GM21390 (cell line): ENCODE data around the gene SYT12.

Experiments used
- ATAC-seq: cut with Tn5 transposase; IDR thresholded peaks from one replicate; pipeline ENCODE4 v1.9.1; 2021; ENCODE audit not compliant: unreplicated experiment

The SYT12 gene

DNA sequence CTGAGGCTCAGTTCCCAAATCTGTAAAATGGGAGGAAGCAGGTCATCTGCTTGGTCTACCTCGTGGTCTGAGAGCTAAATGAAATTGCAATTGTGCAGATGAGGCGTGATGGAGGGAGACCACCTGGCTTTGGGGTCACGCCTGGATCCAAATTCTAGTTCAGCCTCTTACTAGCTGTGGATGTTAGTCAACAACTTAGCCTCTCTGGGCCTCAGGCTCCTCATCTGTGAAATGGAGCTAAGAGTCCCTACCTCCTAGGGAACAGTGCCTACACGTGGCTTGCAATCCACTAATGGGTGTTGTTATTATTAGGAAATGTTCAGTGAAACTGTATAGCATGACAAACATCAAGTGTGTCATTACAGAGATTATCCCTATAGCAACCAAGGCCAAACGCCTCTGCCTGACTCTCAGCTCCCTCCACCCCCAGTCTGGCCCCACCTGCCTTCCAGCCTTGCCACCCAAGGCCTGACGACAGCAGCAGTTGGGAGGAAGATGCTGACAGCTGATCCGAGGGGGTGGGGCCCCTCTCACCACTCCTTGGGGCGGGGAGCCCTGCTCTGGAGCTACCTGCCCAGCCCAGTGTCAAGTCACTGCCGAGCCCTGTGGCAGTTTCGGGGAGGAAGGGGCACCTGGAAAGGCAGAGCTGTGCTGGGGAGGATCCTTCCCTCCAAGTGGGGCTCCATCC is 32.0 kb downstream of the SYT12 start:
- ATAC-seq, result no peak

DNA sequence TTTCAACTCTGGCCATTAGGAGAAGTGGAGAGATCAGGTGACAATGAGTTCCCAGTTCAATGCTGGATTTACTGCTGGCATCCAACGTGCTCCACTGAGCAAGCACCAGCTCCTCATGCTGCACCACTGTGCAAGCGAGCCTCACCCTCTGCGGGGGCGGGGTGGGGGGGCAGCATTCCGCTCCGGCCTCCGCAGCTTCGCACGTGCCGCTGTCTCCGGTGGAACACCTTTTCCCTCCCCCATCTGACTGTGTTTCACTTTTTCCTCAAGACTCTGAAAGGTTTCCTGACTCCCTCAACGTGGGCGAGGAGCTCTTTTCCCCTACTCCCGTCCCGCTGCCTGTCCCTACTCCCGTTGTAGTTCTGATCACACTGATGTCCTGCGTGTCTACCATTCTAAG is 32.9 kb downstream of the SYT12 start:
- ATAC-seq, result no peak

DNA sequence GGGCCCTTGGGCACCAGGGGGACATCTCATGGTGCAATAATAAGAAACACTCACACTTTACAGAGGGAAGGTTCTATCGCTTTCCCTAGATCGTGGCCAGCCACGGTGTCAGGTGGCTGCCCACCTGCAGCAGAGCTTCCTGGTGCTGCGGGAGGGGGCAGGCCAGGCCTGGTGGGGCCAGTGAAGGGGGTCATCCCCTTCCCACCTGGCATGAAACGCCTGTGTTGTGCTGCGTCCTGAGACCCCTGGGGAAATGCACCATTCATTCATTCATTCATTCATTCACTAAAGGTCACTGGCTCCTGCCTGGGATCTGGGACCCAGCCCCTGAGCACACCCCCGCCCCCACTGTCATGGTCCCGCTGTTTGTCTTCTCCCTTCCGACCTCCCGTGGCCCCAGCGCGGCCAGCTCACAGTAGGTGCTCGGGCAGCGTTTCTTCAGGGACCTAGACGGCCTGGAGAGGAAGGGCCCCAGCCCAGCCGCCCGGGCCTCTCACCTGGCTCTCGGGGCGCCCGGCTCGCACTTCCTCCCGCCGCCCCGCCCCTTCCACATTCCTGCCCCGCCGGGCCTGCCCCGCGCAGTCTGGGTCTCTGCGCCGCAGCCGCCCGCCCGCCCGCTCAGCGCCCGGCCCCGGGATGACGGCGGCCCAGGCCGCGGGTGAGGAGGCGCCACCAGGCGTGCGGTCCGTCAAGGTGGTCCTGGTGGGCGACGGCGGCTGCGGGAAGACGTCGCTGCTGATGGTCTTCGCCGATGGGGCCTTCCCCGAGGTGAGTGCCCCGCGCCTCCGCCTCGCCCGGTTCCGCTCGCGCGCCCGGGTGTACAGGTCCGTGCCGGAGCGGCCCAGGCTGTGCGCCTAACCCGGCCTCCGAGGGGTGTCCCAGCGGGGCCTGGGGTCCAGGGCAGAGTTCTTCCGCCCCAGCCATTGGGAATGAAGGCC is 33.6 kb downstream of the SYT12 start, which contains the start of gene RHOD:
RHOD (plus strand) TSS at position 581 of the 938 bp plus-strand sequence; CDS start at position 637, 56 bp downstream.
- ATAC-seq, result no peak

DNA sequence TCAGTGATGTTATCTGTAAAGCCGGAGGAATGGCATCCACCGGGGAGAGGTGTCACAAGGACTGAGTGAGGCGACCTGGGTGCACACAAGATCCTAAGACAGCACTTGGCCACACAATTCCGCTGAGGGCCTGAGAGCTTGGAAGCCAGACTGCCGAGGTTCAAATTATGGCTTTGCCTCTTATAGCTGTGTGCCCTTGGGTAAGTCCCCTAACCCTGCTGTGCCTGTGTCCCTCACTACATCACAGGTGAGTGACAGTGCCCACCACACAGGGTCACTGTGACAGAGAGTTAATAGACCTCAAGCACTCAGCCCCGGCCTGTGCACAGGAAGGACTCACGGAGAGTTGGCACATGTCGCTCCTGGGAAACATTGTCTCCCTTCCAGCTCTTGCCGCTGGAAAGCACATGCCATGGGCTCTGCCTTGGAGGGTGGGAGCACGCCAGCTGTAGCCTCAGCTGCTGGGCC is 34.3 kb downstream of the SYT12 start:
- ATAC-seq, result no peak

DNA sequence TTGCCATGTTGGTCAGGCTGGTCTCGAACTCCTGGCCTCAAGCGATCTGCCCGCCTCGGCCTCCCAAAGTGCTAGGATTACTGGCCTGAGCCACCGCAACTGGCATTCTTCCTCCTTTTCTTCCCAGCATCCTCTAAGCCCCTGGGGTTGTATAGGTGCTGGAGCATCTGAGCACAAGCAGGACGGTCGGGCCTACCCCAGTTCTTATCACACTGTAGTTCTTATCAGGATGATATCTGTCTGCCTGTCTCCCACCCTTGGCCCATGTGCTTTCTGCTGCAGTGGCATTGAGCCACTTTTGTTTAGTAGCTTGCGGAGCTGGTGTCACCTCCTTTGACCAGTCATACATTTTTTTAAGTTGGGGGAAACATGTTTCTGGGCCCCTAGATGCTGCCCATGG is 35.6 kb downstream of the SYT12 start:
- ATAC-seq, result no peak

DNA sequence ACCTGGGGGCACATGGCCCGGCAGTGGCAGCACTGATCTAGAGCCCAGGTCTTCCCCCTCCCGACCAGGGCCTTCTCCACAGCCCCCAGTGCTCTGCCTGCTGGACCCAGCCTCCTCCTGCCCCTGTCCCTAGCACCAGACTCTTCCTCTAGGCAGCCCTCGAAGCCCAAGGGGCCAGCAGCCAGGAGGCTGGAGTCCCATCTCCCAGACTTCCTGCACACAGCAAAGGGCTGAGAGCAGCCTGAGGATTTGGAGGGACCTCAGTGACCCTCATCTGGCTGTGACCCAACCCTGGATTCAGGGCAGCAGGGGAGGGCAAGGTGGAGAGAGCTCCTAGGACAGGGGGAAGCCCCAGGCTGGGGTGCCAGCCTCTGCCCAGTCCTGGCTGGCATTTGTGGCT is 36.7 kb downstream of the SYT12 start:
- no peak for ATAC-seq

DNA sequence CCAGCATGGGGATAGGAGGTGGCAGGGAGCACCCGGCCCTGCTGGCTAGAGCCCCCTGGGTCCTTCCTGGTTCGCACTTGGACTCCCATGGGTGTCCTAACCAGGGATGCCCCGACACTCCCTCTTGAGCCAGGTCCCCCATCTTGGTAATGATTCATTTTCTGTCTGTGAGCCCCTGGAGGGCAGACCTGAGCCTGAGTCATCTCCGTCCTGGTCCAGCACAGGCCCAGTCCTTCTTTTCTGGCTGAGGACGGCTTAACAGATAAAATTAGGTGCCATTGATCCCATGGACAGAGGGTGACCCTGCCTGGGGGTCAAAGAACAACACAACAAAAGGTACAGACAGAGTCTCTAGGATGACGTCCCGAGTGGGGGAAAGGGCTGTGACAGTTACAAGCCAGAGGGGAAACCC is 37.2 kb downstream of the SYT12 start:
- no peak for ATAC-seq

DNA sequence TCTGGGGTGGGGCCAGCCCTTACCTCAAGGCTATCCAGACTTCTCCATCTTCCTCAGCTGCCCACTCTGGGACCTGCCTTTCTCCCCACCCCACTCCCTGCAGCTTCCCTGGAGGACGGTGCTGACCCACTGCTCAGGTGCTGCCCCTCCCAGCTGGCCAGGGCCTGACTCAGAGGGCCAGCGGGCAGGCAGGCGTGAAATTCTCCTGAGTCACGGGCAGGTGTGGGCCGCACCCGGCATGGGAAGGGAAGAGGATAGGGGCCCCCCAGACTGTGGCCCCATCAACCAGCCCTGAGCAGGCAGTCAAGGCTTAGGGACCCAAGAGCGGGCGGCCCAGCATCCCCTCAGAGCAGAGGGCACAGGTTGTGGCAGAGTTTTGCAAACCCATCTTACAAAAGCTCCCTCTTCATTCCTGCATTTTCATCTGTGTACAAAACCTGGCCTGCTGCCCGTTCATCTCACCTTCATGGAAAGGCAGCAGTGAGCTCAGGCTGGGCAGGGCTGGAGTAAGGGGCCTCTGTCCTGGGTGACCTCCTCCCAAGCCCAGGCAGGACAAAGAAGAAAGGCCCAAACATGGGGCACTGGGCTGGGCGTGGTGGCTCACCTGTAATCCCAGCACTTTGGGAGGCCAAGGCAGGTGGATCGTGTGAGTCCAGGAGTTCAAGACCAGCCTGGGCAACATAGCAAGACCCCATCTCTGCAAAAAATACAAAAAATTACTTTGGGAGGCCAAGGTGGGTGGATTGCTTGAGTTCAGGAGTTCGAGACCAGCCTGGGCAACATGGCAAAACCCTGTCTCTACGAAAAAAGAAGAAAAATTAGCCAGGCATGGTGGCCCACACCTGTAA is 39.8 kb downstream of the SYT12 start:
- no peak for ATAC-seq

DNA sequence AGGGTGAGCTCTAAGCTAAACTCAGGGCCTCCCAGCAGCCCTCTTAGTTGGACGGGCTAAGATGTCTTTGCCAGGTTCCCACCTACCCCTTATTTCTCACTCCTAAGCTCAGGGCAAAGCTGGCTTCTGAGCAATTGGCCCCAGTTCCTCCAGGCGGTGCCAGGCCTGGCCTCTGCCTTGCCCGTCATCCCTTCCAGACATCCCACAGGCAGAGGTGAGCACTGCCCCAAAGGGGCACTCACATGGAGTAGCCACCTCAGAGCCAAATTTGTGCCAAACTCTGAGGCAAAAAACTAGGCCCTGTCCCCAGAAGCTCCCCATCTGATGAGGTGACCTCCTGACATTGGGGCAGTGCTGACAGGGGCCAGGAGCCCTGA is 43.4 kb downstream of the SYT12 start:
- ATAC-seq, result no peak

DNA sequence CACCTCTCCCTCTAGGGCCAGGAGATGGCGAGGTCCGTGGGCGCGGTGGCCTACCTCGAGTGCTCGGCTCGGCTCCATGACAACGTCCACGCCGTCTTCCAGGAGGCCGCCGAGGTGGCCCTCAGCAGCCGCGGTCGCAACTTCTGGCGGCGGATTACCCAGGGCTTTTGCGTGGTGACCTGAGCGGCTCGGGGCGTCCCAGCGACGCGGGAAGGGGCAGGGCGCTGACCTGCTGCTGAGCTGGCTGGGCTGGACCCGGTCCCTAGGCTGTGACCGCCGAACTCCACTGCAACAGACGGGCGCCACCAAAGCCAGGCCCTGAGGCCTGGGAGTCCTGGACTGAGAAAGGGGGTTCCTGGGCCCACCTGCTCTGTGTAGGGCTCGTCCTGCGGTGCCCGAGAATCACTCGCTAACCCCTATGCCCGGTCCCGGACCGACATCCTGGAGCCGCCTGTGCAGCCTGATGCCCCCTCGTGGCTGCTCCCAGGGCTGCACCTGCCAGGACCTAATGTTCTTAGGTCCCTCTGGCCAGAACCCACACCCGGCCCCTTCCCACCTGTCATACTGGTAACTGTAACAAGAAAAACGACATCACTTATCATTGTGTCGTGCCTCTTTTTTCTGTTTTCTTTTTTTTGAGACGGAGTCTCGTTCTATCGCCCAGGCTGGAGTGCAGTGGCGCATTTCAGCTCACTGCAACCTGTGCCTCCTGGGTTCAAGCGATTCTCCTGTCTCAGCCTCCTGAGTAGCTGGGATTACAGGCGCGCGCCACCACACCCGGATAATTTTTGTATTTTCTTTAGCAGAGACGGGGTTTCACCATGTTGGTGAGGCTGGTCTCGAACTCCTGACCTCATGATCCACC is 48.7 kb downstream of the SYT12 start:
- no peak for ATAC-seq

DNA sequence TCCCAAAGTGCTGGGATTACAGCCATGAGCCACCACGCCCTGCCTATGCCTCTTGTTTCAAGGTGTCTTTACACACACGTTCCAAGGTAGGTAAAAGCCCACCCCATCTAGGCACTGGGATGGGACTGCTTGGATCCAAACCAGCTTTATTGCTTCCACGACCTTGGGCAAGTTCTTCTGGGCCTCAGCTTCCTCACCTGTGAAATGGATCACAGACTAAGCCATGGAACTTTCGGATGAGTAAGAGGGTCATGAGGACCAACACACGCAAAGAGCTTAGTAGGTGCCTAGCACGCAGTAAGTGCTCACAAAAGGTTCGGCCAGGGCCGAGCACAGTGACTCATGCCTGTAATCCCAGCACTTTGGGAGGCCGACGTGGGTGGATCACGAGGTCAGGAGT is 49.4 kb downstream of the SYT12 start:
- ATAC-seq, result no peak

DNA sequence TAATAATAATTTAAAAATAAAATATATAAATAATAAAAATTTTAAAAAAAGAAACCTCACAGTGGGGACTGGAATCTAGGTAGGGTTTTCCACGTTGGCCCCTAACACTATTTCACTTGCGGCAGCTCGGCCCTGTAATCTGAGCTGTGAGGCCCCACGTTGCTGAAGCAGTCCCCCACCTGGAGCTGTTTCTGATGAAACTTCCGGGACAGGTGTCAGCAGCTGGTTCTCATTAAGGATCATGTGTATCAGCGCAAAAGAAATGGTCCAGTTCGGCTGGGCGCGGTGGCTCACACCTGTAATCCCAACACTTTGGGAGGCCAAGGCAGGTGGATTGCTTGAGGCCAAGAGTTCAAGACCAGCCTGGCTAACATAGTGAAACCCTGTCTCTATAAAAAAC is 51.0 kb downstream of the SYT12 start:
- ATAC-seq, result no peak

DNA sequence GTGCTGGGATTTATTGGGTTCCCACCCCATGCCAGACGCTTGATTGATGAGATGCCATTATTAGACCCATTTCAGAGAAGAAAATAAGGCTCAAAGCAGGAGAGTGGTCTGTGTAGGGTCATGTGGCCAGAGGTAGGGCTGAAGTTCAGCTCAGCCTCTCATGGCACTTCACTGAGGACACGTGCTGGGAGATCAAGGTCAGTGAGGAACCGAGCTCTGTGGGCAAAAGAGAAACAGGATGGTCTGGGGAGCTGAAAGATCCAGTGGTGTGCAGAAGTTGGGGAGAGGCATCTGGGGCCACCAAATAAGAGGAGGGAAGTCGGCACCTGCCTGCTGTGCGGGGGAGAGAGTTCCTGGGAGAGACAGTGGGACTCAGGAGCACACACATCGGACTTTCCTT is 53.3 kb downstream of the SYT12 start:
- no peak for ATAC-seq

DNA sequence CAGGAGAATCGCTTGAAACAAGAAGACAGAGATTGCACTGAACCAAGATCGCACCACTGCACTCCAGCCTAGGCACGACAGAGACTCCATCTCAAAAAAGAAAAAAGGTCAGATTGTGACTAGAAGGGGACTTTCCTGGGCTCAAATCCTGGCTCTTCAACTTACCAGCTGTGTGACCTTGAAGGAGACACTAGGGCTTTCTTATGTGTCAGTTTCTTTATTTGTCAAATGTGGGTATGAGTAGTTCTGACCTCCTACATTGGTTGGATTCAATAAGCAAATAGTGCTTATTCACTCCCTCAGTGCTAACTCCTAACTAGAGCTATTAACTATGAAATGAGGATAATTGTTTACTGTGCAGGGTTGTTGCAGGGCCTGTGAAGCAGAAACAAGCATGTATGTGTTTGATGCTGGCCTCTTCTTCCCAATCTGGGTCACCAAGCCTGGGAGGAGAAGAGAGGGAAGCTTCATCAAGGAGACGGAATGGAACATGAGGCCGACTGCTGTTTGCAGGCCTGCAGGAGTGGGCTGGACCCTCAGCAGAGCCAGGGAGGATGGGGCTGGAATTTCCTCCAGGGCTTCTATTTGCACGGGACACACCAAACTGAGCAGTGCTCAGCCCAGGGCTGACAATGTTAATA is 56.3 kb downstream of the SYT12 start:
- ATAC-seq, result no peak

DNA sequence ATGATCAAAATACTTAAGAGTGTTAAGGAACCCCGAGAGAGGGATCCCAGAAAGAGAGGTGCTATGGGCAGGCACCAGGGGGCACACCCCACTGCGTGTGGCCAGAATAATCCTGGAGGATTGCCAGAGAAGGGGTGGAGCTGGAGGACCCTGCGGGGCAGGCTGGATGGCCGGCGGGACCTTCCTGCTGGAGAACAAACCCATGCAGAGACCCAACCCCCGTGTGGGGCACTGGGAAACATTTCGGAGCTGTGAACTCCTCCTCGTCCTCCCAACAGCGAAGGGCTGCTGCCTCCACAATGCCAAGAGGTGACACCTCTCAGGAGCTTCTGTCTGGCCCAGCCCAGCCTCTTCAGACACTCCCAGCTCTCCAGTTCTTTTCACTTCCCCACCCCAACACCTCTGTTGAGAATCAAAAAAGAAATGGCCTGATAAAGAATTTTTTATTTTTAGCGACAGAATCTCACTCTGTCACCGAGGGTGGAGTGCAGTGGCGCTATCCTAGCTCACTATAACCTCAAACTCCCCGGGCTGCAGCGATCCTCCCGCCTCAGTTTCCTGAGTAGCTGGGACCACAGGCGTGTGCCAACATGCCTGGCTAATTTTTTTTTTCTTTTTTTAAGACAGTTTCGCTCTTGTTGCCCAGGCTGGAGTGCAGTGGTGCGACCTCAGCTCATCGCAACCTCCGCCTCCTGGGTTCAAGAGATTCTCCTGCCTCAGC is 59.3 kb downstream of the SYT12 start:
- no peak for ATAC-seq

DNA sequence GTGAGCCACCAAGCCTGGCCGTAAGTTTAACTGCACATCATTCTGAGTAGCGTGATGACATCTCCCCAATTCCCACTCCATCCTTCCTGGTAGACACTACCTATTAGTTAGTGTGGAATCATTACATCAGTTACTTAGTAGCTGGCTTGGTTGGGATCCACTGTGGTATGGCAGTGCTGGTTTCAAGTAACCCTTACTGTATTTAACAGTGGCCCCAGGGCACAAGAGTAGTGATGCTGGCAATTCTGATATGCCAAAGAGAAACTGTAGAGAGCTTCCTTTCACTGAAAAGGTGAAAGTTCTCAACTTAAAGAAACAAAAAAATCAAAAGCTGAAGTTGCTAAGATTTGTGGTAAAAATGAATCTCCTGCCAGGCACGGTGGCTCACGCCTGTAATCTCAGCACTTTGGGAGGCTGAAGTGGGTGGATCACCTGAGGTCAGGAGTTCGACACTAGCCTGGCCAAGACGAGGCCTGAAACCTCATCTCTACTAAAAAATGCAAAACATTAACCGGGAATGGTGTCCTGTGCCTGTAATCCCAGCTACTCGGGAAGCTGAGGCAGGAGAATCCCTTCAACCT is 60.9 kb downstream of the SYT12 start:
- ATAC-seq, result no peak

DNA sequence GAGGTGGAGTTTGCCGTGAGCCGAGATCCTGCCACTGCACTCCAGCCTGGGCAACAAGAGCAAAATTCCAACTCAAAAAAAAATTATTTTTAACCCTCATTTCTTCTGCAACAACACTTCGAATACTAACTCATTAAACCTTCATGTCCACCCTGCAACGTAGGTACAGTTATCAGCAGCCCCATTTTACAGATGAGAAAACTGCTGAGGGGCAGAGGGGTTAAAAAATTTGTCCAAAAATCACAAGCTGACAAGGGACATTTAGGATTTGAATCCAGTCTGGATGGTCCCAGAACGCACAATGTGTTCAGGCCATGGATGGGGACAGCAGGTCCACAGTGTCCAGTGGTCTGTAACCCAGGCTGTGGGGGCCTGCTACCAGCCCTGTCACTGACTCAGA is 62.7 kb downstream of the SYT12 start:
- ATAC-seq, result no peak

DNA sequence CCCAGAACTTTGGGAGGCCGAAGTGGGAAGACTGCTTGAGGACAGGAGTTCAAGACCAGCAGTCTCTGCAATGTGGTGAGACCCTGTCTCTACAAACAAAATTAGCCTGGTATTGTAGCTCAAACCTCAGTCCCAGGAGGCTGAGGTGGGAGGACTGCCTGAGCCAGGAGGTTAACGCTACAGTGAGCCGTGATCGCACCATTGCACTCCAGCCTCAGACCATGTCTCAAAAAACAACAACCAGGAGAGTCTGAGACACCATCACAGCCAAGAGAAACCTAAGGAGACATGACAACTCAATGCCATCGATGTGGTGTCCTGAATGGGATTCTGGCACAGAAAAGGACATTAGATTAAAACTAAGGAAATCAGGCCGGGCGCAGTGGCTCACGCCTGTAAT is 67.8 kb downstream of the SYT12 start:
- ATAC-seq, result no peak

DNA sequence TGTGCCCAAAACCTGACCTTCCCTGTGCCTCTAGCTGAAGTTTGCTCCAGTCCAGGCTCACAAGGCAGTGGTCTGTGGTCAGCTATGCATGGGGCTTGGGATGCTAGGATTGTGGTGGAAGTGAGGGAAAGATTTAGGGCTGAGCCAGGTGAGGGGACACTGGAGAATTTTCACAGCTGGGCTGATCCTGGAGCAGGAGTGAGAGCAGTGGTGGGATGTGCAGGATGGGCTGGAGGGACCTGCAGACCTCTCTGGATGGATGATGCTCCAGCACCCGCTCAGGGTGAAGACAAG is 72.2 kb downstream of the SYT12 start:
- ATAC-seq, result no peak
